NCI-H345 treated with DMSO at 0.1 percent for 48 hours (cell line): ENCODE measurements around the gene MAGEF1.

Experiments used
- DNase-seq: peaks from one replicate; lab custom pipeline; 2025; ENCODE audit not compliant: unreplicated experiment; lab: John Stamatoyannopoulos, UW

The MAGEF1 gene

GRCh38 chr3:184691397-184692231 lies 20.2 kb downstream of the MAGEF1 start:
- DNase-seq: no peak

- DNase-seq: no peak
Measured at GRCh38 chr3:184690192-184690883, 21.5 kb downstream of the MAGEF1 start.

GRCh38 chr3:184688882-184689271 lies 23.0 kb downstream of the MAGEF1 start:
- no peak for DNase-seq

- no peak for DNase-seq
Measured at GRCh38 chr3:184688251-184688881, 23.5 kb downstream of the MAGEF1 start.

DNA sequence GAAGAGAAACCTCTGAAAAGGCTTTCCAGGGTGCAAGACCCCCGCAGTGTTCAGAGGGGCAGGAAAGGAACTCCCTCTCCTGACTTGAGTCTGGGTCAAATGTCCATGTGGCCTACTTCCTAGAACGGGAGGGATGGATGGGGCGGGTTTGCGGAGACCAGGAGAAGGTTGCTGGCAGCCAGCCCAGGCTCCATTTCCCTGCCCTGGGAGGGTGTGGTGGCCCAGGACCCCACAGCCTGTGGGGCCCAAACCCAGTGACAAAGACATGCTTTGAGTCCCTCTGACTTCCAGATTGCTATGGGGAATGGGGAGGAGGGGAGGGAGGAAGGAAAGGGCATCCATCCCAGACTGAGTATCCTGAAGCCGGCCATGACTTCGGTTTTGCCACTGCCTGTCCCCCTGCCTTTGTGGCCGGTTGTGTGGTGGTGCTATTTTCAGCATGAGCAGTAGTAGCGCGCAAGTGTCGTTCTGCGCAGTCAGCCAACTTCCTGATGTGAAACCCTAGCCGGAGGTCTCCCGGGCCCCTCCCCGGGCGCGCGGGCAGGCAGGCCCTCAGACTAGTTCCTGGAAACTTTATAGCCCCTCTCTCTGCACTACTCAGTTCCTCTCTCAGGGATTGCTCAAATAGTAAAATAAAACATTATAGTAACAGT lies 24.4 kb downstream of the MAGEF1 start:
- DNase-seq: no peak

DNA sequence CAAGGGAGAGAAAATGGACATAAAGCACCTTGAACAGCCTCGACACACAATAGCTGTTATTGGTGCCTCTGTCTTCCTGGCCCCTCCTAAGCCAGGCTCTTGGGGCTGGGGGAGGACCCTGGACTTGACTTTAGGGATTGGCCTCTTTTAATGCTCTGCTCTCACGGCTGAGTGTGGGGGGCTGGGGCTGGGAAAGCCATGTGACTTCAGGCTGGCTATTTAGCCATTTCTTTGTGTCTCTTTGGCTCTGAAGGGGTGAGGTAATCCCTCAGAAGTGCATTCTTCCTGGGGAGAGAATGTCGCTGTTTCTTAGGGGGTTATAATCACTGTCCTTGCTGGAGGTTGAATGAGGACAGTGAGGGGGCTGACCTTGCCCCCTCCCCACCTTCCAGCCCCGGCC lies 26.2 kb downstream of the MAGEF1 start:
- DNase-seq: no peak

GRCh38 chr3:184685055-184685454 lies 26.8 kb downstream of the MAGEF1 start:
- DNase-seq: no peak

- DNase-seq: no peak
Measured at GRCh38 chr3:184683900-184684560, 27.8 kb downstream of the MAGEF1 start.

DNA sequence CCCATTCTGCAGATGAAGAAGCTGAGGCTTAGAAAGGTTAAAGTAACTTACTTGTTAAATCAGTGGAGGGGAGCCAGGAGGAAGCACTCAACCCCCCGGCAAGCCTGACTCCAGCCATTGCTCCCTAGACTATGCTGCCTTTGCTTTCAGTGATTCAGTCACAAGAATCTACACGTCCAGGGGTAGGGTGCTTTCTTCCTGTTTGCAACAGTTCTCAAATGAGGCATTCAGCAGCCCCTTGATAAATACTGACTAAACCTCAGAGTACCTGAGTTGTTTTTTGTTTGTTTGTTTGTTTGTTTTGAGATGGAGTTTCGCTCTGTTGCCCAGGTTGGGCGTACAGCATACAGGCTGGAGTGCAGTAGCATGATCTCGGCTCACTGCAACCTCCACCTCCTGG lies 28.6 kb downstream of the MAGEF1 start:
- DNase-seq: no peak

DNA sequence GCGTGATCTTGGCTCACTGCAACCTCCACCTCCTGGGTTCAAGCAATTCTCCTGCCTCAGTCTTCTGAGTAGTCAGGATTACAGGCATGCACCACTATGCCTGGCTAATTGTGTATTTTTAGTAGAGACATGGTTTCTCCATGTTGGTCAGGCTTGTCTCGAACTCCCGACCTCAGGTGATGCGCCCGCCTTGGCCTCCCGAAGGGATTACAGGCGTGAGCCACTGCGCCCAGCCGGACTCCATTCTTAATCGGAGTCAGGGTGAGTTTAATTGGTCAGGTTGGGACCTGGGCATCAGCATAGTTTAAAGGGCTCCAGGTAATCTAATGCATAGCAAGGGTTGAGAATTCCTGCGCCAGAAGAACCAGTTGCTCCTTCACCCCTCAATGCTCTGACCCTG lies 29.2 kb downstream of the MAGEF1 start:
- no peak for DNase-seq

- DNase-seq: no peak
Measured at GRCh38 chr3:184680385-184681345, 31.2 kb downstream of the MAGEF1 start.

- DNase-seq: no peak
Measured at GRCh38 chr3:184679056-184679816, 32.6 kb downstream of the MAGEF1 start.

GRCh38 chr3:184678317-184679055 lies 33.4 kb downstream of the MAGEF1 start:
- no peak for DNase-seq

DNA sequence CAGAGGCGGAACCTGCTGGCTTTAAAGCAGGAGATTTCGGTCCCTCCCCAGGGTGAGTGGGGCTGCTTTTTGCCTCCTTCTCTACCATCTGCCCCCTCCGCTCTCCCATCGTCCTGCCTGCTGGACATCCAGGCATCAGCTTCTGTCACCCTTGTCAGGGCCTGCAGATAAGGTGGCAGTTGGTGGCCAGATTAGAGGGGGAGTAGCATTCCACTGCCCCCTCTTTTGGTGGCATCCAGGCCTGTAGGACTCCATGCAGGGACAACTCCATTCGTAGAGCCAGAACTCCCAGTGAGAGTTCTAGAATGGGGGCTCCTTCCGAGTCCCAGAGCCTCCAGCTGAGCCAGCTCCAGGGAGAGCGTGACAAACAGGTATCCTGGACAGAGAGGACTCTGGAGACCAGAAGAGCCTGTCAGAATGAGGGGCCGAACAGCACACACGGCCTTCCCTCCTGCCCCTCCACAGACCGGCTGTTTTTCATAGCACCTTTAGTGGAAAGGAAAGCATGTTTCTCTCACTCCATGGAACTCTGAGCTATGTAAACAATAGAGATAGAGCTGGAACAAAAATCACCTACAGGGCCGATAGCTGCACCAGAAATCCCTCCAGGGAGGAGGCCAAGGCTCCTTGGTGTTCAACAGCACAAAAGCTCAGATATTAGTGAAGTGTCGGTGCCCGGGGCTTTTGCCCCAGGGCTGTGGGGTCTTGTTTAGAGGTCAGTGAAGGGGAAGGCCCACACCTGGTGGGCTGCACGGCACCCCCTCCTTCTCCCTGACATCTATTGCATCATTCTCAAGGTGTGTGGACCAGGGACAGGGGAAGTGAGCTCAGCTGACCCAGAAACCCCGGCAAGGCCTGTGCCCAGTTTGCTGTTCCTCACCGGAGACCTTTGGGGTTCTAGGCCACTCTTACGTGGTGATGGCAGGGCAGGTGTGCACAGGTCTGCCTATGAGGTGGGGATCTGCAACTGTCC lies 34.2 kb downstream of the MAGEF1 start:
- DNase-seq: no peak

- DNase-seq: no peak
Measured at GRCh38 chr3:184676927-184677326, 34.9 kb downstream of the MAGEF1 start.

GRCh38 chr3:184674626-184675025 lies 37.2 kb downstream of the MAGEF1 start:
- DNase-seq: no peak
